GM19023 (cell line): Measurements from ENCODE around the gene MYCBPAP.

Experiments
- ATAC-seq: cut with Tn5 transposase; IDR thresholded peaks from one replicate; pipeline ENCODE4 v1.9.1; 2021; ENCODE audit warnings: mild to moderate bottlenecking, moderate library complexity; ENCODE audit not compliant: unreplicated experiment

The MYCBPAP gene

GRCh38 chr17:50569592-50569991 is 61.4 kb downstream of the MYCBPAP start:
- ATAC-seq: no peak

- ATAC-seq: no peak
Observed at GRCh38 chr17:50570032-50570431, 61.8 kb downstream of the MYCBPAP start.

GRCh38 chr17:50570528-50570927 is 62.3 kb downstream of the MYCBPAP start:
- ATAC-seq: no peak

GRCh38 chr17:50571681-50572080 is 63.4 kb downstream of the MYCBPAP start:
- no peak for ATAC-seq

- no peak for ATAC-seq
Observed at GRCh38 chr17:50572541-50572940, 64.3 kb downstream of the MYCBPAP start.

GRCh38 chr17:50573866-50574611 is 65.8 kb downstream of the MYCBPAP start:
- no peak for ATAC-seq

- no peak for ATAC-seq
Observed at GRCh38 chr17:50575581-50576210, 67.5 kb downstream of the MYCBPAP start.

- ATAC-seq: no peak
Observed at GRCh38 chr17:50576864-50577263, 68.6 kb downstream of the MYCBPAP start.

GRCh38 chr17:50577451-50577954 is 69.3 kb downstream of the MYCBPAP start:
- no peak for ATAC-seq

GRCh38 chr17:50578173-50578572 is 69.9 kb downstream of the MYCBPAP start:
- ATAC-seq: no peak

GRCh38 chr17:50579399-50579798 is 71.2 kb downstream of the MYCBPAP start:
- ATAC-seq: no peak

- ATAC-seq: no peak
Observed at GRCh38 chr17:50580646-50581045, 72.4 kb downstream of the MYCBPAP start.
